HG03280 (cell line): Measurements from ENCODE around the gene SPATA13.

ENCODE experiments used
- ATAC-seq: cut with Tn5 transposase; IDR thresholded peaks from one replicate; pipeline ENCODE4 v1.9.1; 2021; ENCODE audit warnings: mild to moderate bottlenecking, moderate library complexity; ENCODE audit not compliant: unreplicated experiment

Gene SPATA13

DNA sequence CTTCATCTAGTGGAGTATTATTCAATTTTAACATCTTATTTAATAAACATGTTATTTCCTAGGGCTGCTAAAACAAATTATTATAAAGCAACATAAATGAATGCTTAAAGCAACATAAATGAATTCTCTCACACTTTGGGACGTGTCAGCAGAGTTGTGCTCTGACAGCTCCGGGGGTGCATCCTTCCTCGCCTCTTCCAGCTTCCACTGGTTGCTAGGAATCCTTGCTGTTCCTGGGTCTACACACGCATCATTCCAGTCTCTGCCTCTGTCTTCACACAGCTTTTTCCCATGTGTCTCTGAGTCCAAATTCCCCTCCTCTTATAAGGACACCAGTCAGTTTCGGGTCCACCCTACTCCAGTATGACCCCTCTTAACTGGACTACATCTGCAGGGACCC lies 21.6 kb upstream of the SPATA13 start:
- no peak for ATAC-seq

GRCh38 chr13:24141333-24141910 lies 19.1 kb upstream of the SPATA13 start:
- ATAC-seq = no peak

- no peak for ATAC-seq
Observed at GRCh38 chr13:24142453-24142852, 18.1 kb upstream of the SPATA13 start.

DNA sequence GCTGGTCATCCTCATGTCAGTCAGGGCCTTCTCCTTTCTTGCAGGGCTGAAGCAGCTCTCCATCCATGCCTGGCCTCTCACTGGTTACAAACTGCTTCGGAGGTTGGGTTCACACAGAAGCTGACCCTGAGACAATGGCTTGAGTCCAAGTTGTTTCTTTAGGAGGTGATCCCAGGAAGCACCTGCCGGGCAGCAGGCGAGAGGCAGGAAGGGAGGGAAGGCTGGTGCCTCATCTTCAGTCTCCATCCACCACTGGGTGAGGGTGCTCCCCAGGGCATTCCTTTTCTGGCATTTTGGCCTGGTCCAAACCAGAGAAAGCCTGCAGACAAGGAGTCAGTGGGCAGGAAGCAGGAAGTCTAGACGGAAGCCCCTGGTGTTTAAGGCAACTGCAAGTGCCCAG lies 17.6 kb upstream of the SPATA13 start:
- ATAC-seq = no peak

DNA sequence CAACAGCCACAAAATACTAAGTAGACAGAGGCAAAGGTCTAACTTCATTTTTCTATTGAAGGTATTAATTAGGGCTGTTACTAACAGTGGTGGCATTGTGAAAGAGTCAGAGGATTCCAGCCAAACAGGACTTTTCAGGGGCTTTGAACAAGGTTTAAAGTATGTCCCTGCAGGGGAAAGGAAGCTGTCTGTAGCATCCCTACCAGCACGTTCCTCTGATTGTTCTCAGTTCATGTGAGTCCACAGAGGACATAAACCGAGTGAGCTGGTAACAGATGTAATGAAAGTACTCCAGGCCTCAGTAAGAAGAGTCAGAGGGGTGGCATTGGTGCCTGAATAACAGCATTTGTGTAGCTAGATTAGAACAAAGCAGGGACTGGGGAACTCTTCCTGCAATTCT lies 15.3 kb upstream of the SPATA13 start:
- no peak for ATAC-seq

DNA sequence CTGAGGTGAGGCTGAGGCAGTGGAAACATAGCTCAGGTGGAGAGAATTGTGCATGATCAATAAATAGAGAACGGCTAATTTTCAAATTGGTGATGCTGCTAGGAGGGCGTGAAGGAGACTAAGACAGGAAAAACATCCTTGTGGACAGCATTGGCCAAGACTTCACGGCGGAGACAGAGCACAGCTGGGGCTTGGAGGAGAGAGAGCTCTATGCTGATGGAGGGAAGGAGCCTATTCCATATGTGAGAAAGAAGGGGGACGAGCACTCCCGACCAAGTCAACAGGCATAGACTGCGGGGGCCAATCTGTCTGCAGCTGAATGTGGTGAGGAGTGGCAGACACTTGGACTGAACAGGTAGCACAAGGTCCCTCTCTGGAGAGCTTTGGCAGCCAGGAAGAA lies 14.8 kb upstream of the SPATA13 start:
- ATAC-seq = no peak

- ATAC-seq = no peak
Observed at GRCh38 chr13:24146961-24147569, 13.5 kb upstream of the SPATA13 start.

DNA sequence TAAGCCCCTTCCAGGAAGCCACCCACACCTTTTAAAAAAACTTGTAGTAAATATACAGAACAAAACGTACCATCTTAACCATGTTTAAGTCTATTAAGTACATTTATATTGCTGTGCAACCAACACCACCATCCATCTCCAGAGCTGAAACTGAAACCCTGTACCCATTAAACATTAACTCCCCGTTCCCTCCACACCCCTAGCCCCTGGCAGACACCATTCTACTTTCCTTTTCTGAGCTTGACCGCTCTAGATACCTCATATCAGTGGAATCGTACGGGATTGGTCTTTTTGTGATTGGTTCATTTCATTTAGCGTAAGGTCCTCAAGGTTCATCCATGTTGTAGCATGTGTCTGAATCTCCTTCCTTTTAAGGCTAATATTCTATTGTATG lies 13.0 kb upstream of the SPATA13 start:
- ATAC-seq = no peak

DNA sequence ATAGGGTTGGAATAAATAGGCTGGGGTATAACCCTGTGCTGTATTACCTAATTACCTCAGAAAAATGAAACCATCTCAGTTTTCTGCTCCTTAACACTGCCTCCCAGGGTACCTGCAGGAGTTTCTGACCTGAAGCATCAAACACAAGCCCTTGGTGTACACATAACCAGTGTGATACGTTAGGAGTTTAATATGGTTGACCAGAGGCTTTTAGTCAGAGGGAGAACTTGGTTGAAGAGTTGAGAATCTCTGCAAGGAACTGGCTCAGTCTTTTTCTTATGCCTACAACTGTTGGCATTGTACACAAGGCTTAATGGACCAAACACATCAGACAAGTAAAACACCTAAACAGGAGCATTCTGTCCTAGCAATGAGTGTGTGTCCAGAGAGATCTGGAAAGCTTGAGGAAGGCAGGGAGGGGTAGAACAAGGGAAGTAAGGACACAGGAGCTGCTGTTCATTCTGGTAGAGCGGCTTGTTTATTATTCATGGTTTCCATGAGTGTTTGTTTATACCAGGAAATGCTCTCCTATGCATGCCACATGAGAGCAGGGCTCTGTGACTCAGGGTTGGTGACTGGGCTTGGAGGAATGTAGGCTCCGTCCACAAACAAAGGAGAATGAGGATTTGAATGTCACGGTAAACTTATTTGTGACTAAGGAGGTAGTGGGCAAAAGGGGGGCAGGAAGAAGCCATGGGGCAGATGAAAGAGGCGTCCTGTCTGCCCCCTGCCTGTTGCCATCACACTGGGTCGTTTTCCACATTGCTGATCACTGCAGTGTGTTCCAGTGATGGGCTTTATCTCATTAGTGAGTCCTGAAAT lies 11.9 kb upstream of the SPATA13 start:
- ATAC-seq = no peak

GRCh38 chr13:24149246-24150032 lies 11.1 kb upstream of the SPATA13 start:
- ATAC-seq = no peak

DNA sequence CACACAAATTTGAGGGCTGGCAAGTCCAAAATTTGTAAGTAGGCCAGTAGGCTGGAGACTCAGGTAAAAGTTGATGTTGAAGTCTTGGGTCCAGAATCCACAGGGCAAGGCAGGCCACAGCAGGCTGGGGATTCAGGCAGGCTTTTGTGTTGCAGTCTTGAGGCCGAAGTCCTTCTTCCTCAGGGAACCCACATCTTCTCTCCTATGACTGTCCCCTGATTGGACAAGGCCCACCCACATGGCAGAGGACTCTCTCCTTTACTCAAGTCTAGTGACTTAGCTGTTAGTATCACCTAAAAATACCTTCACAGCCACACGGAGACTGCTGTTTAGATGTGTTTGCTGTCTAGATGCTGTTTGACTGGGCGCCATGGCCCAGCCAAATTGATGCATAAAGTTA lies 9.9 kb upstream of the SPATA13 start:
- ATAC-seq = no peak

DNA sequence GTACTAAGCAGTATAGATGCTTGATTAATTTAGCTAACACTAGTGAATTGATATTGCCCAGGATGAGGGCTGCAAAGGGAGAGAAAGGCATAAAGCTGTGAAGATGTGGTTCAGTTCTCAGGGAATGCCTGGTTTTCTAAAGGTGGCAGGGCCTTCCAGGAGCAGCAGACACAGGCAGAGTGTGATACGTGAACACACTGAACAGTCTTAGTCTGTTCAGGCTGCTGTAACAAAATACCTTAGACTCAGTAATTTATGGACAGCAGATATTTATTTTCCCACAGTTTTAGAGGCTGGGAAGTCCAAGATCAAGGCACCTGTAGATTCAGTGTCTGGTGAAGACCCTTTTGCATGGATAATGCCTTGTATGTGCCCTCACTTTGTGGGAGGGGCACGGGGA lies 8.7 kb upstream of the SPATA13 start:
- ATAC-seq = no peak

- no peak for ATAC-seq
Observed at GRCh38 chr13:24152292-24153214, 8.0 kb upstream of the SPATA13 start.

DNA sequence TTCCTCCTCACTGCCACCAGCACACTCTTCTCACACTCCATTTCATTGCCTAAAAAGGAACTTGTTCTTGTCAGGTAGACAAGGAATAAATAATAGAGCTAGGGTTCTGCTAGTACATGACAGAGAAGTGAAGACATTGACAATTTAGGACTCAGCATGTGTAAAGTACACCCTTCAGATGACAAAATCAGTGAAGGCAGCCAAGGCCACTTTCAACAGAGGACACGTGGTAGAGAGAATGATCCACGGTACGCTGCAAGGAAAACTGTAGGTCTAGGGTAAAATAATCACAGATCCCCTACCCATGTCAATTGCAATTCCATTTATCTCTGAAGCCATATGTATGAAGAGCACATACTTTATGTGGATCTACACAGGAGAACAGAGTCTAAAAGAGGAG lies 7.2 kb upstream of the SPATA13 start:
- ATAC-seq = no peak

- no peak for ATAC-seq
Observed at GRCh38 chr13:24153979-24154701, 6.4 kb upstream of the SPATA13 start.

- ATAC-seq = no peak
Observed at GRCh38 chr13:24159357-24159756, 1.2 kb upstream of the SPATA13 start.

- ATAC-seq = peak; percentile 27
Observed at GRCh38 chr13:24161010-24161775, 673 bp downstream of the SPATA13 start.

GRCh38 chr13:24161980-24162525 lies 1.5 kb downstream of the SPATA13 start:
- no peak for ATAC-seq

DNA sequence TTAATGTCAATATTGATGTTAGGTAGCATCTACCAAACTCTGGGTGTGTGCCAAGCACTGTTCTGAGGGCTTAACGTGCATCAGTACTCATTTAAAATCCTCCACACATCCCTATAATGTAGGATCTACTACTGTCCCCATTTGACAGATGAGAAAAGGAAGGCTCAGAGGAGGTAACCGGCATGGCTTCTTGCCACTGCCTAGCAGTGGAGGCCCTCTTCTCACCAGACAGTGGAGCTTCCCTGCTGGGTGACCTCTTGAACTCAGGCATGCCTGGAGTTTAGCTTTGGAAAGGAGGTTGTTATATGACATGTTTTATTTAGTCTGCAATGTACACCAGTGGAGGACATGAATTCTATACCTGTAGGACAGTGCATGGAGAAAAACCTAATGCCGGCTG lies 2.1 kb downstream of the SPATA13 start:
- no peak for ATAC-seq
